NT2/D1 (cell line): Measurements from ENCODE around the gene ZFAND6.

Experiments used
- SUZ12 ChIP-seq: IDR thresholded peaks from 2 replicates; pipeline ENCODE4 v1.6.1; 2011; ENCODE audit not compliant: insufficient read length, insufficient read depth; ENCODE audit errors: extremely low read depth
- YY1 ChIP-seq: IDR thresholded peaks from 2 replicates; pipeline ENCODE4 v1.6.1; 2011; ENCODE audit not compliant: insufficient read length, insufficient read depth
- ZNF274 ChIP-seq: IDR thresholded peaks from 2 replicates; pipeline ENCODE4 v1.6.1; 2011; ENCODE audit warnings: mild to moderate bottlenecking, low read depth, low read length

DNA sequence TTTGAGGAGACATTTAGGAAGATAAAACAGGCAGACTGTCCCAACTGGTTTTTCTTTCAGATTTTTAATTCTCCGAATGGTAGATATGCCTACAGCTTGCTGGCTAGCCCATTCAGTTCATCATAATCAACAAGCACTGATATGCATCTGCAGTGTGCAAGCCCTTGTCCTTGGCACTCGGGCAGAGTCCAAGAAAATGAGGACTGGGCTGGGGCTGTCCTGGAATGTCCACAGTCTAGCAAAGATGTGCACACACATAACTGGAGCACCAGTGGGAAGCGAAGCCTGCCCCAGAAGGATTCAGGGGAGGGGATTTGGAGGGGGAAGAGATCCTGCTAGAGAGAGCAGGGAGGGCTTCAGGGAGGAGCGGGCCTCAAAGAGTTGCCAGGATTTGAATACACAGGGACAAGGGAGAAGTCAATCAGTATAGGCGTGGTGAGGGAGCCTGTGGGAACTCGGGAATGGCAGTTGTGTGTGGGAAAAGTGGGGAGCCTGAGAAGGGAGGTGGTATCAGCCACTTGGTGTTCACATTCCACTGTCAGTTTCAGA is 102.1 kb downstream of the ZFAND6 start:
- no peak for TF ChIP-seq ZNF274
- TF ChIP-seq SUZ12 = no peak
- TF ChIP-seq YY1 = no peak
